Middle frontal gyrus (tissue), 1 donor: ENCODE measurements around the gene SIDT1.

ENCODE experiments used
- DNase-seq: peaks from one replicate; pipeline ENCODE4 v3.0.0-alpha.2; 2015; ENCODE audit warnings: low spot score; ENCODE audit errors: extremely low spot score

The SIDT1 gene

DNA sequence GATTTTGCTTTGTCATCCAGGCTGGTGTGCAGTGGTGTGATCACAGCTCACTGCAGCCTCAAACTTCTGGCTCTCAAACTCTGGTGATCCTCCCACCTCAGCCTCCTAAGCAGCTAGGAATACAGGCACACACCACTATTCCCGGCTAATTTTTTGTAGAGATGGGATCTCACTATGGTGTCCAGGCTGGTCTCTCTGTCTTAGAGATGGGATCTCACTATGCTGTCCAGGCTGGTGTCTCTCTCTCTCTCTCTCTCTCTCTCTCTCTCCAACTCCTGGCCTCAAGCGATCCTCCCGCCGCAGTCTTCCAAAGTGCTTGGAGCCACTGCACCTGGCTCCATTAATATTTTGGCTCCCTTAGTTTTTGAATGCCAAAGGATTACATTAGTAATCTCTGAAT, 146.4 kb downstream of the SIDT1 start:
- no peak for DNase-seq
